GM23248 (cell line): ENCODE measurements around the gene MTSS2.

Experiments used
- EZH2 ChIP-seq: fragments of 200-600 bp; sonication (generic); IDR thresholded peaks from 2 replicates; pipeline ENCODE4 v1.6.1; 2018; ENCODE audit warnings: antibody characterized with exemption, mild to moderate bottlenecking; ENCODE audit not compliant: insufficient read depth, poor library complexity, severe bottlenecking
- EZH2phosphoT487 ChIP-seq: fragments of 200-600 bp; sonication (generic); IDR thresholded peaks from 2 replicates; pipeline ENCODE4 v1.6.1; 2018; ENCODE audit warnings: antibody characterized with exemption, moderate library complexity, mild to moderate bottlenecking, low read depth; ENCODE audit not compliant: insufficient read depth

DNA sequence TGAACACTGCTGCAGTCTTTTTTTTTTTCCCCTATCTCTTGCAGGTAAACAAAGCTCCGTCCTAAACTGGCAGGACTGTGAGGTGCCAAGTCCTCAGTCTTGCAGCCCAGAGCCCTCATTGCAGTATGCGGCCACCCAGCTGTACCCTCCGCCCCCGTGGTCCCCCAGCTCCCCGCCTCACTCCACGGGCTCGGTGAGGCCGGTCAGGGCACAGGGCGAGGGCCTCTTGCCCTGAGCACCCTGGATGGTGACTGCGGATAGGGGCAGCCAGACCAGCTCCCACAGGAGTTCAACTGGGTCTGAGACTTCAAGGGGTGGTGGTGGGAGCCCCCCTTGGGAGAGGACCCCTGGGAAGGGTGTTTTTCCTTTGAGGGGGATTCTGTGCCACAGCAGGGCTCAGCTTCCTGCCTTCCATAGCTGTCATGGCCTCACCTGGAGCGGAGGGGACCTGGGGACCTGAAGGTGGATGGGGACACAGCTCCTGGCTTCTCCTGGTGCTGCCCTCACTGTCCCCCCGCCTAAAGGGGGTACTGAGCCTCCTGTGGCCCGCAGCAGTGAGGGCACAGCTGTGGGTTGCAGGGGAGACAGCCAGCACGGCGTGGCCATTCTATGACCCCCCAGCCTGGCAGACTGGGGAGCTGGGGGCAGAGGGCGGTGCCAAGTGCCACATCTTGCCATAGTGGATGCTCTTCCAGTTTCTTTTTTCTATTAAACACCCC, 25.7 kb downstream of the MTSS2 start:
- TF ChIP-seq EZH2phosphoT487 (no peak), EZH2 (no peak)
